SK-N-SH treated with all-trans-retinoic acid at 6 μM for 48 hours (cell line): ENCODE measurements around the gene SLC6A20.

ENCODE experiments used
- CSRNP3 ChIP-seq: fragments of 250-450 bp; sonication (Bioruptor Pico); IDR thresholded peaks from 2 replicates; pipeline ENCODE4 v1.5.1; 2021; ENCODE audit warnings: mild to moderate bottlenecking, moderate library complexity
- PATZ1 ChIP-seq: fragments of 250-450 bp; sonication (Bioruptor Pico); IDR thresholded peaks from 2 replicates; pipeline ENCODE4 v1.8.0; 2020; ENCODE audit warnings: mild to moderate bottlenecking, moderate library complexity, borderline replicate concordance

- TF ChIP-seq CSRNP3 (CRISPR knock-in tag) (no peak), PATZ1 (CRISPR knock-in tag) (no peak)
Observed at GRCh38 chr3:45798034-45798433, 1.7 kb upstream of the SLC6A20 start.
